SK-N-MC (cell line): ENCODE measurements around the gene NRTN.

ENCODE experiments used
- DNase-seq: peaks from one replicate; pipeline ENCODE4 v3.0.0-alpha.2; 2011; ENCODE audit warnings: low read depth, low spot score
- H3K27ac ChIP-seq: fragments of 200-600 bp; sonication (generic); 2 replicates; pipeline ENCODE4 v1.5.1; 2016; ENCODE audit warnings: mixed run types
- H3K36me3 ChIP-seq: fragments of 200-600 bp; sonication (generic); 2 replicates; pipeline ENCODE4 v1.6.1; 2017; ENCODE audit warnings: antibody characterized with exemption, low read length, mixed read lengths; ENCODE audit not compliant: insufficient read depth
- H3K4me3 ChIP-seq: fragments of 200-600 bp; sonication (generic); 2 replicates; pipeline ENCODE4 v1.5.1; 2016
- H3K9ac ChIP-seq: fragments of 200-600 bp; sonication (generic); 2 replicates; pipeline ENCODE4 v1.8.0; 2017; ENCODE audit warnings: mixed run types, mixed read lengths; ENCODE audit not compliant: insufficient read length
- H3K9me3 ChIP-seq: fragments of 200-600 bp; sonication (generic); 2 replicates; pipeline ENCODE4 v1.6.1; 2017; ENCODE audit warnings: low read depth, mild to moderate bottlenecking, antibody characterized with exemption, low read length, moderate library complexity, mixed read lengths
- EZH2 ChIP-seq: fragments of 200-600 bp; sonication (generic); IDR thresholded peaks from one replicate; pipeline ENCODE4 v1.6.1; 2017; ENCODE audit warnings: antibody characterized with exemption
- FOXP2 ChIP-seq: optimal IDR thresholded peaks from 2 replicates; pipeline ENCODE3; 2011; ENCODE audit warnings: mild to moderate bottlenecking, moderate library complexity; ENCODE audit not compliant: insufficient read depth; ENCODE audit errors: extremely low read length, control extremely low read depth
- POLR2AphosphoS5 ChIP-seq: IDR thresholded peaks from 2 replicates; pipeline ENCODE4 v1.6.1; 2012; ENCODE audit warnings: mild to moderate bottlenecking, low read depth, low read length, borderline replicate concordance

The NRTN gene

GRCh38 chr19:5799247-5800241 lies 5.3 kb upstream of the NRTN start:
- no peak overlapping the region for H3K9ac ChIP-seq

GRCh38 chr19:5800361-5801270 lies 4.3 kb upstream of the NRTN start:
- Histone ChIP-seq H3K9me3 (no peaks in the 10 kb centered on the region), H3K27ac (no peak overlapping the region), H3K36me3 (no peaks in the 10 kb centered on the region), H3K9ac (no peak overlapping the region), H3K4me3 (no peak overlapping the region)
- TF ChIP-seq EZH2 (no peak), POLR2AphosphoS5 (no peak), FOXP2 (no peak)
- no peak for DNase-seq

More at GRCh38 chr19:5799247-5800241, 5.3 kb upstream of the NRTN start:
- no peak overlapping the region for H3K27ac ChIP-seq
- TF ChIP-seq FOXP2, result no peak
- TF ChIP-seq POLR2AphosphoS5, result no peak
- no peak for TF ChIP-seq EZH2
- no peak for DNase-seq
- no peak overlapping the region for H3K4me3 ChIP-seq
- H3K9me3 ChIP-seq, result no peaks in the 10 kb centered on the region
- no peaks in the 10 kb centered on the region for H3K36me3 ChIP-seq

- no peak for TF ChIP-seq FOXP2
- no peak for TF ChIP-seq EZH2
- TF ChIP-seq POLR2AphosphoS5, result no peak; the same call in 1 of the 2 replicates
- H3K9ac ChIP-seq, result no peak overlapping the region
- H3K27ac ChIP-seq, result peak overlapping the region; percentile 64; the same call in 1 of the 2 replicates
- H3K9me3 ChIP-seq, result no peaks in the 10 kb centered on the region
- H3K36me3 ChIP-seq, result no peaks in the 10 kb centered on the region
- no peak for DNase-seq
- H3K4me3 ChIP-seq, result peak overlapping the region; percentile 58
Measured at GRCh38 chr19:5801796-5802619, 2.9 kb upstream of the NRTN start.

- Histone ChIP-seq H3K9ac (peak overlapping the region; percentile 48), H3K36me3 (no peaks in the 10 kb centered on the region), H3K9me3 (no peaks in the 10 kb centered on the region), H3K4me3 (peak overlapping the region; percentile 43; the same call in 1 of the 2 replicates), H3K27ac (peak overlapping the region; percentile 83)
- DNase-seq, result no peak
- no peak for TF ChIP-seq EZH2
- no peak for TF ChIP-seq FOXP2
- no peak for TF ChIP-seq POLR2AphosphoS5
Measured at GRCh38 chr19:5803441-5803751, 1.5 kb upstream of the NRTN start.

GRCh38 chr19:5803752-5804515 lies 933 bp upstream of the NRTN start:
- no peaks in the 10 kb centered on the region for H3K9me3 ChIP-seq
- H3K9ac ChIP-seq, result peak overlapping the region; percentile 59
- no peak for DNase-seq
- peak overlapping the region; percentile 77 for H3K4me3 ChIP-seq
- no peaks in the 10 kb centered on the region for H3K36me3 ChIP-seq
- peak overlapping the region; percentile 83 for H3K27ac ChIP-seq
- TF ChIP-seq POLR2AphosphoS5, result peak; percentile 58; the same call in 1 of the 2 replicates
- TF ChIP-seq EZH2, result no peak
- TF ChIP-seq FOXP2, result peak; percentile 77

GRCh38 chr19:5805462-5806132 lies 730 bp downstream of the NRTN start:
- no peaks in the 10 kb centered on the region for H3K9me3 ChIP-seq
- H3K36me3 ChIP-seq, result no peaks in the 10 kb centered on the region
- peak overlapping the region; percentile 79 for H3K4me3 ChIP-seq
- TF ChIP-seq POLR2AphosphoS5 (no peak), FOXP2 (no peak), EZH2 (no peak)
- no peak overlapping the region for H3K27ac ChIP-seq
- peak overlapping the region; percentile 37 for H3K9ac ChIP-seq
- no peak for DNase-seq

- H3K27ac ChIP-seq, result no peak overlapping the region
- no peak overlapping the region for H3K9ac ChIP-seq
- TF ChIP-seq POLR2AphosphoS5, result no peak
- no peak for TF ChIP-seq FOXP2
- no peak for TF ChIP-seq EZH2
- DNase-seq, result no peak
- peak overlapping the region; percentile 79 for H3K4me3 ChIP-seq
- H3K36me3 ChIP-seq, result no peaks in the 10 kb centered on the region
- H3K9me3 ChIP-seq, result no peaks in the 10 kb centered on the region
Measured at GRCh38 chr19:5806133-5806489, 1.2 kb downstream of the NRTN start.

GRCh38 chr19:5806905-5807304 lies 2.0 kb downstream of the NRTN start:
- no peak overlapping the region for H3K4me3 ChIP-seq
- no peaks in the 10 kb centered on the region for H3K9me3 ChIP-seq
- no peak overlapping the region for H3K27ac ChIP-seq
- no peak for DNase-seq
- H3K36me3 ChIP-seq, result no peaks in the 10 kb centered on the region
- H3K9ac ChIP-seq, result no peak overlapping the region
- no peak for TF ChIP-seq POLR2AphosphoS5
- no peak for TF ChIP-seq FOXP2
- no peak for TF ChIP-seq EZH2
